Sigmoid colon (tissue), 7 donors: ENCODE results near the gene RGL4. TPM values are rescaled to one million over a fixed set of nuclear protein-coding genes. Genes with fewer than 3 reads are reported as not detected.

Source experiments
- DNase-seq: peaks from one replicate; pipeline ENCODE4 v3.0.0-alpha.2; 2019
- H3K27ac ChIP-seq, 4 donors: fragments of 200-600 bp; sonication (generic); one replicate each; pipeline ENCODE4 v1.5.1; 2016 to 2019; ENCODE audit warnings: mild to moderate bottlenecking in 1 of 4
- H3K27me3 ChIP-seq, 3 donors: fragments of 200-600 bp; sonication (generic); one replicate each; pipeline ENCODE4 v1.5.1; 2019; ENCODE audit warnings: mild to moderate bottlenecking in 1 of 3
- H3K36me3 ChIP-seq, 4 donors: fragments of 200-600 bp; sonication (generic); one replicate each; pipeline ENCODE4 v1.5.1; 2016 to 2019
- H3K4me1 ChIP-seq, 4 donors: fragments of 200-600 bp; sonication (generic); one replicate each; pipeline ENCODE4 v1.5.1; 2017 to 2019
- H3K4me3 ChIP-seq, 4 donors: fragments of 200-600 bp; sonication (generic); one replicate each; pipeline ENCODE4 v1.5.1; 2017 to 2019; ENCODE audit warnings: mild to moderate bottlenecking in 2 of 4, moderate library complexity in 1 of 4
- H3K9me3 ChIP-seq, 4 donors: fragments of 200-600 bp in 3 of 4; sonication (generic) in 3 of 4; one replicate each; pipeline versions ENCODE4 v1.5.1 to v1.6.1; 2013 to 2019
- EP300 ChIP-seq, 4 donors: sonication (generic); formaldehyde crosslinking; IDR thresholded peaks; one replicate each; pipeline ENCODE4 v1.6.1; 2017; ENCODE audit warnings: antibody characterized with exemption in 4 of 4
- POLR2A ChIP-seq, 2 donors: fragments of 450-650 bp; IDR thresholded peaks; one replicate each; pipeline ENCODE4 v1.6.1; 2016; ENCODE audit warnings: antibody characterized with exemption in 2 of 2, mild to moderate bottlenecking in 2 of 2, moderate library complexity in 2 of 2
- POLR2AphosphoS5 ChIP-seq, 4 donors: sonication (generic); formaldehyde crosslinking; IDR thresholded peaks; one replicate each; pipeline ENCODE4 v1.6.1; 2017; ENCODE audit warnings: antibody characterized with exemption in 4 of 4
- WGBS, 2 donors: extraction: QIAGEN DNeasy Blood & Tissue Kit; methylation state at CpG; one replicate each; pipeline ENCODE4 v1.1.7; 2013; 5-methylcytosine and 5-hydroxymethylcytosine counted together
- intact Hi-C: fragments of 100-400 bp; cut with DNase I; formaldehyde crosslinking; loops from one replicate; pipeline ENCODE4 v1.15.1; 2023
- polyA plus RNA-seq, 3 donors: library from polyadenylated mRNA; stranded (reverse); fragments of 200-250 nt; gene quantifications; one replicate each; pipeline ENCODE4 v1.2.3, GENCODE V29; 2013
- total RNA-seq, 4 donors: library from RNA; depleted of rRNA; stranded (reverse); fragments of >200 nt; gene quantifications; one replicate each; pipeline ENCODE4 v1.1.0, GENCODE V29; 2016
- TF ChIP-seq, protein P1 (sequence below), 4 experiments: fragments of 450-650 bp in 3 of 4; fragments of 200-600 bp in 1 of 4; IDR thresholded peaks; one replicate each; pipeline ENCODE4 v1.5.1; 2016 to 2019; ENCODE audit warnings: antibody characterized with exemption in 4 of 4, mild to moderate bottlenecking in 3 of 4, moderate library complexity in 2 of 4
- donor health status: healthy with polysubstance abuse.
- donor health status: Bipolar disorder and iron deficiency.
- donor health status: healthy.

The RGL4 gene
- total and polyA plus RNA-seq, 7 donors = 1.8 to 3.2 (median 2.8) TPM; not detected in 4

DNA sequence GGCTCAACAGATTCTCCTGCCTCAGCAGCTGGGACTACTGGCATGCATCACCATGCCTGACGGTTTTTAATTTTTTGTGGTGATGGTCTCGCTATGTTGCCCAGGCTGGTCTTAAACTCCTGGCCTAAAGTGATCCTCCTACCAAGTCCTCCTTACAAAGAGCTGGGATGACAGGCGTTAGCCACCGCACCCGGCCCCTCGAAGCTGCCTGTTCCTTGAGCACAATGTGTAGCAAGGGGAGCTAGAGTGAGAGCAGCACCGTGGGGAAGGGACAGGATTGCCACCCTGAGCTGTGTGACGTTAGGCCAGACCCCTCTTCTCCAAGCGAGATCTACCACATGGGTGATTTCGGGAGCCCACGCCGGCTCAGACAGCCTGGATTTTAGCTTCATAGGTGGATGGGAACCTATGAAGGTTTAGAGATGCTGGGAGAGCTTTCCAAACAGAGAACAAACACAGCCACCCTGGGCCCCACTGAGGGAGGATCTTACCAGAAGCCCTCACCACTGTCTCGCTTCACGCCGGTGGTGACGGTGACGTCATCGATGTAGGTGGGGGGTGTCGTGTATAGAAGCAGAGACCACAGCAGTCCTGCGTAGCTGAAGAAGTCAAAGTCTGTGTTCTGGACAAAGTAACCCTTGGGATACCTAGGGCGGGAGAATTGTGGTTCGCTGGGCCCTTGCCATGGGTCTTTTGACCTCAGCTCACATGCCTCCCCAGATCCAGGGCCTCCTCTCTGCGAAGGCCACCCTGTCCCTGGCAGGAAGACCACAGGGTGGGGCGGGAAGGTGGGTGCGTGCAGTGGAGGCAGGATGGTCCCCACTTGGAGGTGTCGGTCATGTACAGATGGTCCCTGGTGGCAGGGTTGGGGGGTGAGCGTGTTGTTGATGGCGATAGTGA, 23.1 kb downstream of the RGL4 start:
- no peak for DNase-seq
- WGBS, 2 donors = 92 to 94% methylated on average over 28 of the region's 28 CpGs
- intact Hi-C loops = no loop called here
- H3K27me3 ChIP-seq = no peaks in the 10 kb centered on the region
- no peak overlapping the region for H3K4me3 ChIP-seq
- no peak overlapping the region for H3K27ac ChIP-seq
- no peaks in the 10 kb centered on the region for H3K9me3 ChIP-seq
- no peak for TF ChIP-seq POLR2AphosphoS5 (IDR thresholded peaks at IDR 0.05)
- TF ChIP-seq, protein P1, sequence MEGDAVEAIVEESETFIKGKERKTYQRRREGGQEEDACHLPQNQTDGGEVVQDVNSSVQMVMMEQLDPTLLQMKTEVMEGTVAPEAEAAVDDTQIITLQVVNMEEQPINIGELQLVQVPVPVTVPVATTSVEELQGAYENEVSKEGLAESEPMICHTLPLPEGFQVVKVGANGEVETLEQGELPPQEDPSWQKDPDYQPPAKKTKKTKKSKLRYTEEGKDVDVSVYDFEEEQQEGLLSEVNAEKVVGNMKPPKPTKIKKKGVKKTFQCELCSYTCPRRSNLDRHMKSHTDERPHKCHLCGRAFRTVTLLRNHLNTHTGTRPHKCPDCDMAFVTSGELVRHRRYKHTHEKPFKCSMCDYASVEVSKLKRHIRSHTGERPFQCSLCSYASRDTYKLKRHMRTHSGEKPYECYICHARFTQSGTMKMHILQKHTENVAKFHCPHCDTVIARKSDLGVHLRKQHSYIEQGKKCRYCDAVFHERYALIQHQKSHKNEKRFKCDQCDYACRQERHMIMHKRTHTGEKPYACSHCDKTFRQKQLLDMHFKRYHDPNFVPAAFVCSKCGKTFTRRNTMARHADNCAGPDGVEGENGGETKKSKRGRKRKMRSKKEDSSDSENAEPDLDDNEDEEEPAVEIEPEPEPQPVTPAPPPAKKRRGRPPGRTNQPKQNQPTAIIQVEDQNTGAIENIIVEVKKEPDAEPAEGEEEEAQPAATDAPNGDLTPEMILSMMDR (IDR thresholded peaks at IDR 0.05) = no peak
- TF ChIP-seq EP300 (IDR thresholded peaks at IDR 0.05) = no peak
- TF ChIP-seq POLR2A (IDR thresholded peaks at IDR 0.05) = no peak
- H3K36me3 ChIP-seq = peaks cover 0 to 58% (median 29%) of the 10 kb centered on the region in 4 donors
- H3K4me1 ChIP-seq = peaks cover 0 to 21% (median 14%) of the 10 kb centered on the region in 4 donors

DNA sequence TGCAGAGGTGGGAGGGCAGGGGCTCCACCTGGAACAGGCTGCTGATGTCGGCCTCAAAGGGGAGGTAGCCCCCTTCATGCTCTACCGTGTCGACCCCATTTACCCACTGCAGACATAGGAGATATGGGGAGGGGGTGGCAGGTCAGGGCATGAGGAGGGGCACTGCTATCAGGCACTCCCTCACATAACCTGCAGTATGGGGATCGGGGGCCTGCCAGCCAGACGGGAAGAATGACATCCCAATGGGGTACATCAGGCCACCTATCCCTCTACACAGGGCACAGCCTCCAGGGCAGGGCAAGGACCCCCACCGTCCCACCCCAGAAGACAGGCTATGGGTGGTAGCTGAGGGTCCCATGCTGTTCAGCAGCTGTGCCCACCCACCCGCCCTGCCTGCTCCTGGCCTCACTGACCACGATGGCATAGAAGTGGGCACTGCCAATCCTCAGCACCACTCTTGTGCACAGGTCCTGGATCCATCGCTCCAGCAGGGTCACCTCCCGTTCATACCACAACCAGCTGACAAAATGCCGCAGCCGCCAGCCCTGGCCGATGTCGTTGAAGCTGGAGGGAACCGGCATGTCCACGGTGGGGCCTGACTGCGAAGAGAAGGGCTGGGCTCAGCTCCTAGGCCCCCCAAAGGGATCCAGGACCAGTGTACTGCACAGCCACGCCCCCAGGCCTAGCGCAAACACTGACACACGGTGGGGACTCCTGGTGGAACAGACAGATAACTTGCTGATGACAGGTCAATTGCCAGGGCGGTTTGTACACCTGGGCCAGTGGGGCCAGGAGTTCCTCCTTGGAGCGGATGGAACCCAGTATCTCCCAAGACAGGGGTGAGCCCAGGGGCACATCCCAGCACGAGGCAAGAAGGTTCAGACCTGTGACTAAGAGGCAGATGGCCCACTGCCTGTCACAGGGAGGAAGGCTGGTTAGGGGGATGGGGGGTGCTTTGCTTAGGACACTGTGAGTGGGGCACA, 24.1 kb downstream of the RGL4 start:
- WGBS, 2 donors = 91% methylated on average over 23 of the region's 23 CpGs
- no peak overlapping the region for H3K27ac ChIP-seq

DNA sequence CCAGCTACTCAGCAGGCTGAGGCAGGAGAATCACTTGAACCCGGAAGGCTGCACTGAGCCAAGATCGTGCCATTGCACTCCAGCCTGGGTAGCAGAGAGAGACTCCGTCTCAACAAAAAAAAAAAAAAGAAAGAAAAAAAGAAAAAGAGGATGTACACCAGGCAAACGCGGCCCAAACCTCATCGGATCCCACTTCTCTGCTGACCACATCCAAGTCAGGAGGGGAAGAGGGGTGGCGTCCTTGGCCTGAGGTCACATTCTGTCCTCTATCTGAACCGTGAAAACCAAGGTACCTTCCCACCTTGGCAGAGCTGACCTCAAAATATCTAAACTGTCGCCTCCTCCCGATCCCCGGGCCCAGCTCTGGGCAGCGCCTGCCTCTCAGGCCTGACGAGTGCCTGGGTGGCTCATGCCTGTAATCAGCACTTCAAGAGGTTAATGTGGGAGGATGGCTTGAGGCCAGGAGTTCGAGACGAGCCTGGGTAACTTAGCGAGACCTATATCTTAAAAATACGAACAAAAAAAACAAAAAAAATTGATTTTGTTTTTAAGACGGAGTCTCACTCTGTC, 25.1 kb downstream of the RGL4 start:
- Histone ChIP-seq H3K4me3 (peak overlapping the region in 3 of 4 donors; percentile 68 to 83 (median 75)), H3K36me3 (peaks cover 0 to 38% (median 21%) of the 10 kb centered on the region in 4 donors), H3K27ac (no peak overlapping the region), H3K9me3 (no peaks in the 10 kb centered on the region), H3K4me1 (peaks cover 0 to 21% (median 14%) of the 10 kb centered on the region in 4 donors), H3K27me3 (no peaks in the 10 kb centered on the region)
- DNase-seq = no peak
- 76 to 84% methylated on average over 18 of the region's 18 CpGs for WGBS, 2 donors
- TF ChIP-seq POLR2A (IDR thresholded peaks at IDR 0.05) (no peak), POLR2AphosphoS5 (IDR thresholded peaks at IDR 0.05) (no peak), EP300 (IDR thresholded peaks at IDR 0.05) (no peak)
- TF ChIP-seq, protein P1 (IDR thresholded peaks at IDR 0.05) = no peak
- intact Hi-C loops = loop anchor here (5.0 kb wide), 2 partner anchors 51 to 141 kb away; partner anchors contain the start of genes CHCHD10 and SLC2A11

More for the DNA sequence above, 24.1 kb downstream of the RGL4 start:
- peaks cover 0 to 21% (median 14%) of the 10 kb centered on the region in 4 donors for H3K4me1 ChIP-seq
- no peak overlapping the region for H3K4me3 ChIP-seq
- DNase-seq = no peak
- H3K27me3 ChIP-seq = no peaks in the 10 kb centered on the region
- TF ChIP-seq EP300 (IDR thresholded peaks at IDR 0.05) (no peak), POLR2A (IDR thresholded peaks at IDR 0.05) (no peak), POLR2AphosphoS5 (IDR thresholded peaks at IDR 0.05) (no peak)
- TF ChIP-seq, protein P1 (IDR thresholded peaks at IDR 0.05) = no peak
- H3K9me3 ChIP-seq = no peaks in the 10 kb centered on the region
- intact Hi-C loops = loop anchor here (5.0 kb wide), 2 partner anchors 52 to 142 kb away; partner anchors contain the start of genes CHCHD10 and SLC2A11
- peaks cover 0 to 48% (median 25%) of the 10 kb centered on the region in 4 donors for H3K36me3 ChIP-seq
